Medulla oblongata (tissue), 1 donor: Measurements from ENCODE around the gene MIF4GD.
"Not testable (repeated sequence)": the region's sequence is repeated elsewhere in the genome, so short reads cannot be mapped to it uniquely, and the experiment has no call there.

Source experiments
- DNase-seq: peaks from one replicate; pipeline ENCODE4 v3.0.0-alpha.2; 2015; ENCODE audit errors: extremely low spot score

MIF4GD gene

GRCh38 chr17:75288770-75289114, 17.7 kb upstream of the MIF4GD start:
- DNase-seq, result peak; percentile 24

- no peak for DNase-seq
Observed at GRCh38 chr17:75288359-75288758, 17.3 kb upstream of the MIF4GD start.

GRCh38 chr17:75287221-75287620, 16.2 kb upstream of the MIF4GD start:
- no peak for DNase-seq

GRCh38 chr17:75285123-75285522, 14.1 kb upstream of the MIF4GD start:
- no peak for DNase-seq

GRCh38 chr17:75280189-75280588, 9.2 kb upstream of the MIF4GD start:
- not testable (repeated sequence) for DNase-seq

- no peak for DNase-seq
Observed at GRCh38 chr17:75277664-75278071, 6.6 kb upstream of the MIF4GD start.

GRCh38 chr17:75273977-75274708, 3.1 kb upstream of the MIF4GD start:
- DNase-seq, result no peak

- no peak for DNase-seq
Observed at GRCh38 chr17:75272848-75273184, 1.8 kb upstream of the MIF4GD start.

GRCh38 chr17:75271955-75272847, 1.2 kb upstream of the MIF4GD start:
- peak; percentile 64 for DNase-seq

- peak; percentile 82 for DNase-seq
Observed at GRCh38 chr17:75271233-75271954, 363 bp upstream of the MIF4GD start.

GRCh38 chr17:75270218-75270965, 639 bp downstream of the MIF4GD start:
- DNase-seq, result peak; percentile 40

- no peak for DNase-seq
Observed at GRCh38 chr17:75269844-75270217, 1.2 kb downstream of the MIF4GD start.

- DNase-seq, result no peak
Observed at GRCh38 chr17:75267411-75268232, 3.4 kb downstream of the MIF4GD start.

GRCh38 chr17:75267153-75267410, 3.9 kb downstream of the MIF4GD start:
- peak; percentile 68 for DNase-seq

GRCh38 chr17:75266316-75267152, 4.5 kb downstream of the MIF4GD start:
- DNase-seq, result no peak

- no peak for DNase-seq
Observed at GRCh38 chr17:75265614-75266315, 5.3 kb downstream of the MIF4GD start.

GRCh38 chr17:75263055-75263454, 8.0 kb downstream of the MIF4GD start:
- no peak for DNase-seq

GRCh38 chr17:75262112-75262606, 8.9 kb downstream of the MIF4GD start:
- DNase-seq, result no peak

- DNase-seq, result peak; percentile 96
Observed at GRCh38 chr17:75261336-75262111, 9.5 kb downstream of the MIF4GD start, which contains the start of the genes GGA3 and MRPS7. TSS of gene GGA3 (minus strand) at chr17:75261606. CDS start at chr17:75261587, 19 bp downstream. TSS of gene MRPS7 (plus strand) at chr17:75261879. CDS start at chr17:75261901, 22 bp downstream.
